ENCODE measurements around the gene S100A10.

DNA sequence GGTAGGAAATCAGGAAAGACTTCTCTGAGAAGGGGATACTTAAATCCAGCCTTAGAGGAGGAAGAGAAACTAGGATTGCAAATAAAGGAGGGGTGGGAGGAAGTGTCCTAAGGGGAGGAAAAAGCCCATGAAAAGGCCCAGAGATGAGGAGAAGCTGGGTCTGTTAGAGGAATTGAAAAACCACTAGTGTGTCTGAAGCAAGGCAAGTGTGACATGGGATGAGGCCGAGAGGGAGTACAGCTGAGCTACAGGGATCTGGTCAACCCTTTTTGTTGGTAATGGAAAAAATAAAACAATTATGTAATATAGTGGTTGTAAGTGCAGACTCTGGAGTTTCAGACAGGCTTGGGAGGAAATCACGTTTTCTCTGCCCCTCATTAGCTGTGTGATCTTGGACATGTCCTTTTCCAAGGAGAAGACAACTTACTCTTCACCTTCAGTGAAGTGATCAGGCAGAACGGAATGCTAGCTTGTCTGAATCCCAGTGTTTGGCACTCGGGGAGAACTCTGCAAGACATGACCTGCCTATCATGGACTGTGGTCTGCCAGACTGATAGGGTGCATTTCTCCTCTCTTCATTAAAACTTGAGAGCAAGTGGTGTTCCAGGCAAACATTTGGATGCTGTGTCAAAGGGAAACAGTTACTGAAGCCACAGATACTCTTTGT, 7.4 kb upstream of the S100A10 start:
- TF ChIP-seq GATA2 (IDR thresholded peaks at IDR 0.05; ENCODE audit: low read depth, low read length) (no peak), GATA3 (IDR thresholded peaks at IDR 0.05; ENCODE audit: low read depth, low read length) (no peak)
